H9 (cell line): Measurements from ENCODE around the gene KRTAP20-3. TPM values are rescaled to one million over a fixed set of nuclear protein-coding genes. Genes with fewer than 3 reads are reported as not detected.

ENCODE experiments used
- DNase-seq: peaks from one replicate; pipeline ENCODE4 v3.0.0-alpha.2; 2017
- H2AFZ ChIP-seq: one replicate; pipeline ENCODE4 v1.6.1; 2013; ENCODE audit warnings: mild to moderate bottlenecking, low read length, control low read depth, moderate library complexity
- H2AK5ac ChIP-seq: 2 replicates; pipeline ENCODE4 v1.6.1; 2013; ENCODE audit warnings: low read length, control low read depth, mixed read lengths; ENCODE audit not compliant: insufficient read length
- H2BK120ac ChIP-seq: one replicate; pipeline ENCODE4 v1.6.1; 2013; ENCODE audit warnings: low read depth, mild to moderate bottlenecking, low read length, control low read depth, inconsistent platforms; ENCODE audit not compliant: poor library complexity, severe bottlenecking
- H2BK12ac ChIP-seq: 2 replicates; pipeline ENCODE4 v1.6.1; 2013; ENCODE audit warnings: low read length, control low read depth, mixed read lengths, low read depth; ENCODE audit not compliant: insufficient read length
- H2BK15ac ChIP-seq: 2 replicates; pipeline ENCODE4 v1.6.1; 2013; ENCODE audit warnings: low read depth, low read length, control low read depth
- H2BK20ac ChIP-seq: one replicate; pipeline ENCODE4 v1.6.1; 2013; ENCODE audit warnings: low read depth, mild to moderate bottlenecking, low read length, control low read depth, inconsistent platforms; ENCODE audit not compliant: poor library complexity, severe bottlenecking
- H2BK5ac ChIP-seq: 2 replicates; pipeline ENCODE4 v1.6.1; 2013; ENCODE audit warnings: low read length, control low read depth, mixed read lengths; ENCODE audit not compliant: insufficient read length
- H3K14ac ChIP-seq: 2 replicates; pipeline ENCODE4 v1.6.1; 2013; ENCODE audit warnings: low read length, control low read depth; ENCODE audit not compliant: insufficient read depth
- H3K18ac ChIP-seq: 2 replicates; pipeline ENCODE4 v1.6.1; 2013; ENCODE audit warnings: low read depth, mild to moderate bottlenecking, mixed read lengths, low read length, control low read depth; ENCODE audit not compliant: insufficient read length
- H3K23ac ChIP-seq: 2 replicates; pipeline ENCODE4 v1.6.1; 2013; ENCODE audit warnings: low read length, control low read depth, mixed read lengths, low read depth; ENCODE audit not compliant: insufficient read length
- H3K23me2 ChIP-seq: 2 replicates; pipeline ENCODE4 v1.6.1; 2013; ENCODE audit warnings: low read depth, mild to moderate bottlenecking, mixed read lengths, low read length, control low read depth; ENCODE audit not compliant: insufficient read length, poor library complexity, severe bottlenecking
- H3K27ac ChIP-seq: 2 replicates; pipeline ENCODE4 v1.5.1; 2013; ENCODE audit warnings: low read length, control low read depth, mixed read lengths, low read depth; ENCODE audit not compliant: insufficient read length
- H3K27me3 ChIP-seq: 2 replicates; pipeline ENCODE4 v1.6.1; 2013; ENCODE audit warnings: low read length, control low read depth, inconsistent platforms; ENCODE audit not compliant: insufficient read depth
- H3K4ac ChIP-seq: 2 replicates; pipeline ENCODE4 v1.6.1; 2013; ENCODE audit warnings: low read depth, mild to moderate bottlenecking, control low read depth, inconsistent platforms, low read length, moderate library complexity
- H3K4me1 ChIP-seq: 2 replicates; pipeline ENCODE4 v1.6.1; 2013; ENCODE audit warnings: low read length, control low read depth, inconsistent platforms; ENCODE audit not compliant: insufficient read depth
- H3K4me2 ChIP-seq: 2 replicates; pipeline ENCODE4 v1.6.1; 2013; ENCODE audit warnings: low read length, control low read depth, mixed read lengths; ENCODE audit not compliant: insufficient read length, insufficient read depth
- H3K56ac ChIP-seq: 2 replicates; pipeline ENCODE4 v1.6.1; 2013; ENCODE audit warnings: low read depth, mild to moderate bottlenecking, mixed read lengths, low read length, control low read depth; ENCODE audit not compliant: insufficient read length
- H3K79me1 ChIP-seq: 2 replicates; pipeline ENCODE4 v1.6.1; 2013; ENCODE audit warnings: low read depth, mild to moderate bottlenecking, moderate library complexity, low read length, control low read depth, inconsistent platforms; ENCODE audit not compliant: insufficient read depth, poor library complexity, severe bottlenecking
- H3K79me2 ChIP-seq: 2 replicates; pipeline ENCODE4 v1.6.1; 2013; ENCODE audit warnings: low read length, control low read depth, inconsistent platforms; ENCODE audit not compliant: insufficient read depth
- H3K9ac ChIP-seq: 2 replicates; pipeline ENCODE4 v1.6.1; 2013; ENCODE audit warnings: low read length, control low read depth, mixed read lengths; ENCODE audit not compliant: insufficient read length; ENCODE audit errors: extremely low read depth
- H3K9me3 ChIP-seq: one replicate; pipeline ENCODE4 v1.6.1; 2013; ENCODE audit warnings: low read depth, low read length, inconsistent platforms; ENCODE audit not compliant: control insufficient read depth
- H3T11ph ChIP-seq: one replicate; pipeline ENCODE4 v1.6.1; 2013; ENCODE audit warnings: mild to moderate bottlenecking, low read length, control low read depth, inconsistent platforms
- H4K20me1 ChIP-seq: one replicate; pipeline ENCODE4 v1.6.1; 2013; ENCODE audit not compliant: control insufficient read depth, insufficient read length, insufficient read depth
- H4K5ac ChIP-seq: 2 replicates; pipeline ENCODE4 v1.6.1; 2013; ENCODE audit warnings: low read depth, mild to moderate bottlenecking, mixed read lengths, low read length, control low read depth; ENCODE audit not compliant: insufficient read length
- H4K8ac ChIP-seq: replicated peaks from 2 replicates; pipeline ENCODE4 v1.6.1; 2013; ENCODE audit warnings: low read length, control low read depth, mixed read lengths, low read depth; ENCODE audit not compliant: insufficient read length
- H4K91ac ChIP-seq: 2 replicates; pipeline ENCODE4 v1.6.1; 2013; ENCODE audit warnings: low read depth, mild to moderate bottlenecking, moderate library complexity, mixed read lengths, low read length, control low read depth; ENCODE audit not compliant: insufficient read length
- H3K27ac Mint-ChIP-seq, 3 experiments: 2 replicates in 2 of 3; 3 replicates in 1 of 3; pipeline ENCODE4 v1.8.0; 2020 to 2021; ENCODE audit warnings: mixed read lengths in 3 of 3, mild to moderate bottlenecking in 1 of 3, moderate library complexity in 1 of 3
- H3K27me3 Mint-ChIP-seq: 2 replicates; pipeline ENCODE4 v1.8.0; 2021; ENCODE audit warnings: low read depth, mild to moderate bottlenecking, moderate library complexity, mixed read lengths
- H3K36me3 Mint-ChIP-seq, 3 experiments: 2 replicates in 2 of 3; 3 replicates in 1 of 3; pipeline ENCODE4 v1.8.0; 2020 to 2021; ENCODE audit warnings: low read depth in 3 of 3, mixed read lengths in 3 of 3; ENCODE audit not compliant: insufficient read depth in 1 of 3
- H3K4me1 Mint-ChIP-seq, 2 experiments: 2 replicates each; pipeline ENCODE4 v1.8.0; 2020; ENCODE audit warnings: mixed read lengths in 2 of 2
- H3K4me3 Mint-ChIP-seq, 2 experiments: 2 replicates in 1 of 2; 3 replicates in 1 of 2; pipeline ENCODE4 v1.8.0; 2020 to 2021; ENCODE audit warnings: mild to moderate bottlenecking in 2 of 2, mixed read lengths in 2 of 2, moderate library complexity in 1 of 2
- H3K9me3 Mint-ChIP-seq, 2 experiments: 2 replicates in 1 of 2; 3 replicates in 1 of 2; pipeline ENCODE4 v1.8.0; 2020; ENCODE audit warnings: mild to moderate bottlenecking in 2 of 2, mixed read lengths in 2 of 2, moderate library complexity in 1 of 2
- CTCF ChIP-seq: fragments of 200-600 bp; sonication (generic); conservative IDR thresholded peaks from 3 replicates; pipeline ENCODE4 v1.8.0; 2021; ENCODE audit warnings: antibody characterized with exemption, mild to moderate bottlenecking
- WGBS: extraction: QIAGEN DNeasy Blood & Tissue Kit; methylation state at CpG from one replicate; pipeline ENCODE4 v1.1.7; 2013; ENCODE audit warnings: missing lambda C conversion rate, low lambda C conversion rate, mixed read lengths; ENCODE audit not compliant: insufficient read length; ENCODE audit errors: extremely low coverage; 5-methylcytosine and 5-hydroxymethylcytosine counted together
- total RNA-seq: library from RNA; stranded (reverse); gene quantifications from 2 replicates; pipeline ENCODE4 v1.2.1, GENCODE V29; 2021

The KRTAP20-3 gene
- total RNA-seq, 1 experiment from 2014 or later: not detected

DNA sequence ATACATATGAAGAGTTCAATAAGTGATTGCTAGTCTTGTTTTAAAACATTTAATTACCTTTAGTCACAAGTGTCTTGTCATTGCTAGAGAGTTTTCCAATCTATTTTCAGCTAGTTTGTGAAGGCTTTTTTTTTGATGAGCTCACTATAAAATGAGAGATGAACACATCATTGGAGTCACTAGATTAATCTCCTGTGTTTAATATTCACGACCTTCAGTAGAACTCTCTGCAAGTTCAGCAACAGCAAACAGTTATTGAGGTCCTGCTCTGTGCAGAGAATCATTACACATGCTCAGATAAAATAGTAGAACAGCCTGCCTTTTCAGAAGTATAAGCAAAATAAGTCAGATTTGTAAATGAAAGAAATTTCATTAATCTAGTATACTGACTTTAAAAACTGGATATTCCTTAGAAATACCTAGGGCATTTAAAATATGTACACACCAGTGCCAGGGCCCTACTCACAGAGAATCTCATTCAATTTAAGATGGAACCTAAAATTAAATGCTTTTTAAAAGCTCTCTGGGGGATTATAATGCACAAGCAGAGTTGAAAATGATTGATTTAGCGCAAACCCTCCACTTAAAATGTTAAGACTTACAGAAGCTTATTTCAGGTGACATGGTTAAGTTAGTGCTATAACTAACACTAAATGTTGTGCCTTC is 30.5 kb downstream of the KRTAP20-3 start:
- no peak overlapping the region for H3K27ac ChIP-seq
- H3K79me1 ChIP-seq: no peaks in the 10 kb centered on the region
- no peaks in the 10 kb centered on the region for H3K9me3 ChIP-seq
- H2BK5ac ChIP-seq: no peak overlapping the region
- no peak overlapping the region for H4K5ac ChIP-seq
- H3K4me1 Mint-ChIP-seq: peaks cover 0 to 9% of the 10 kb centered on the region in 2 experiments; a peak in 2 of 4 replicates
- no peaks in the 10 kb centered on the region for H4K20me1 ChIP-seq
- no peak overlapping the region for H3K56ac ChIP-seq
- peaks cover 11 to 42% of the 10 kb centered on the region in 2 experiments for H3K9me3 Mint-ChIP-seq
- no peak overlapping the region for H2BK15ac ChIP-seq
- TF ChIP-seq CTCF: no peak
- no peak overlapping the region for H4K8ac ChIP-seq
- no peak overlapping the region for H3K18ac ChIP-seq
- no peak overlapping the region for H3T11ph ChIP-seq
- H2AFZ ChIP-seq: no peak overlapping the region
- no peak overlapping the region for H3K9ac ChIP-seq
- H3K14ac ChIP-seq: no peak overlapping the region
- H2AK5ac ChIP-seq: no peak overlapping the region
- H3K4me2 ChIP-seq: no peak overlapping the region
- no CpG with 5 or more reads among the region's 2 CpGs for WGBS
- no peak overlapping the region for H2BK20ac ChIP-seq
- no peak overlapping the region for H3K27ac Mint-ChIP-seq
- H3K4me3 Mint-ChIP-seq: no peak overlapping the region
- H3K27me3 ChIP-seq: no peaks in the 10 kb centered on the region
- no peaks in the 10 kb centered on the region; the same call in 1 of the 2 replicates for H3K27me3 Mint-ChIP-seq
- no peak overlapping the region for H2BK12ac ChIP-seq
- H3K79me2 ChIP-seq: no peaks in the 10 kb centered on the region
- H2BK120ac ChIP-seq: no peak overlapping the region
- peaks cover 4 to 38% (median 21%) of the 10 kb centered on the region in 3 experiments; a peak in 6 of 7 replicates for H3K36me3 Mint-ChIP-seq
- no peak overlapping the region for H4K91ac ChIP-seq
- no peak overlapping the region for H3K23ac ChIP-seq
- H3K4ac ChIP-seq: no peak overlapping the region
- no peaks in the 10 kb centered on the region for H3K4me1 ChIP-seq
- H3K23me2 ChIP-seq: no peaks in the 10 kb centered on the region
- no peak for DNase-seq
